ENCODE data around the gene DEPDC5.

DNA sequence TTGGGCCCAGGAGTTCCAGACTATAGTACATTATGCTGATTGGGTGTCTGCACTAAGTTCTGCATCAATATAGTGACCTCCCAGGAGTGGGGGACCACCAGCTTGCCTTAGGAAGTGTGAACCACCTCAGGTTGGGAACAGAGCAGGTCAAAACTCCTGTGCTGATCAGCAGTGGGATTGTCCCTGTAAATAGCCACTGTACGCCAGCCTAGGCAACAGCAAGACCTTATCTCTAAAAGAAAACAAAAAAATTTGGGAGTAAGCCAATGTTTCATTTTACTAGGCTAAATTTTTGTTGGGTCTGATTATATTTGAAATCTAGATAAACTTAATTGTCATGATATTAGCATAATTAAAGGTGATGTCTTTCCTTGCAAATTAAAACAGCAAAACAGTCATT lies 3.4 kb downstream of the DEPDC5 start:
- no peak for TF ChIP-seq POLR2A (IDR thresholded peaks at IDR 0.05)
- TF ChIP-seq, protein P1, sequence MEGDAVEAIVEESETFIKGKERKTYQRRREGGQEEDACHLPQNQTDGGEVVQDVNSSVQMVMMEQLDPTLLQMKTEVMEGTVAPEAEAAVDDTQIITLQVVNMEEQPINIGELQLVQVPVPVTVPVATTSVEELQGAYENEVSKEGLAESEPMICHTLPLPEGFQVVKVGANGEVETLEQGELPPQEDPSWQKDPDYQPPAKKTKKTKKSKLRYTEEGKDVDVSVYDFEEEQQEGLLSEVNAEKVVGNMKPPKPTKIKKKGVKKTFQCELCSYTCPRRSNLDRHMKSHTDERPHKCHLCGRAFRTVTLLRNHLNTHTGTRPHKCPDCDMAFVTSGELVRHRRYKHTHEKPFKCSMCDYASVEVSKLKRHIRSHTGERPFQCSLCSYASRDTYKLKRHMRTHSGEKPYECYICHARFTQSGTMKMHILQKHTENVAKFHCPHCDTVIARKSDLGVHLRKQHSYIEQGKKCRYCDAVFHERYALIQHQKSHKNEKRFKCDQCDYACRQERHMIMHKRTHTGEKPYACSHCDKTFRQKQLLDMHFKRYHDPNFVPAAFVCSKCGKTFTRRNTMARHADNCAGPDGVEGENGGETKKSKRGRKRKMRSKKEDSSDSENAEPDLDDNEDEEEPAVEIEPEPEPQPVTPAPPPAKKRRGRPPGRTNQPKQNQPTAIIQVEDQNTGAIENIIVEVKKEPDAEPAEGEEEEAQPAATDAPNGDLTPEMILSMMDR (IDR thresholded peaks at IDR 0.05) = no peak

Data from tibial nerve (tissue), 3 donors.